SH-SY5Y (cell line): Measurements from ENCODE around the gene ATXN7.

Source experiments
- GATA2 ChIP-seq: IDR thresholded peaks from 2 replicates; pipeline ENCODE4 v1.6.1; 2011; ENCODE audit warnings: mild to moderate bottlenecking, low read depth, low read length
- GATA3 ChIP-seq: IDR thresholded peaks from 2 replicates; pipeline ENCODE4 v1.6.1; 2011; ENCODE audit warnings: low read depth, mild to moderate bottlenecking, low read length, moderate library complexity

ATXN7 gene

DNA sequence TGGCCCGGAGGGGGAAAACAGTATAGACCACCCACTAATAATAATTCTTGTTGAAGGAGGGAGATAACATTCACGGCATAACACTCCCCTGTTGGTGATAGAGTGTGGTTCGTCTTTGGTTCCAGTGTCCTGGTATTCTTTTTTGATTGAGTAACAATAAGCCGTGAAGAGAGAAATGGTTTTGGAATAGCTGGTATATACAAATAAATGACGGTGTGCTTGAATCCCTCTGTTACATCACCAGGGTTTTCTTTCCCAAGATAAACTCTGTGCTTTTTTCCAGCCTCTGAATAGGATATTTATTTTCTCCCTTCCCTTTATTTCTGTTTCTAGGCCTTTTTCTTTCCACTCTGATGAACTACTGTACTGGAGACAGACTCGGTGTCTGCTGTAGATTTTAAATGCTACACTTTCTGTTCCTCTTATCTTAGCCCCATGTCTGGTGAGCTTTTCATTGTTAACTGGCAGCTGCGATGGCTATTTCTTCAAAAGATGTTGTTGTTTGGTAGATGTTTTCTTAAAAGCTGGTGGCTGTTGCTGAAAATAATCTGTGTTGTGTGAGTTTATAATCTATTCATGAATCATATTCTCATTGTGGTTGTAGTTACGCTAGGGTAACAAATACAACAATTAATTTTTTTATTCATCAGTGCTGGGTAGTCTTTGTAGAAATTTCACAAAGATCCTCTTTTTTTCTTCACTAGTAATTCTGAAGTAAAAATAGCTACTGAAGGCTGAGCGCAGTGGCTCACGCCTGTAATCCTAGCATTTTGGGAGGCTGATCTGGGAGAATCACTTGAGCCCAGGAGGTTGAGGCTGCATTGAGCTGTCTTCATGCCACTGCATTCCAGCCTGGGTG is 64.0 kb downstream of the ATXN7 start:
- no peak for TF ChIP-seq GATA2
- no peak for TF ChIP-seq GATA3

DNA sequence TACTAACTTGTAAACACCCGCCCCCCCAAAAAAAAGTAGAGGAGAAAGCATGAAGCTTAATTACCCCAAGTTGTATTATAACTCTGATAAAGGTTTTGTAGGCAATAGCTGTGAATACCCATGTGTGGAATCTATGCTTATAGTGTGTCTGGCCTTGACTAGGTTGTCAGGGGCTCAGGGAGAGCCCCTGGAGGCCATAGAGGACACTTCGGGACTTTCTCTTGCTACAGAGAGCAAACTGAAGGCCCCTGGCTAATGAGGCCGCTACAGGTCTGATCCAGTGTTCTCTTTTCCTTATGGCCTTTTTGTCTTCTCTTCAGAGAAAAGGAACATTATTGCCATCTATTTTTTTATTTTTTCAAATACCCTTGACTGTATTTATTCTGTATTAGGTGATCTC is 67.6 kb downstream of the ATXN7 start:
- TF ChIP-seq GATA3 (no peak), GATA2 (no peak)

DNA sequence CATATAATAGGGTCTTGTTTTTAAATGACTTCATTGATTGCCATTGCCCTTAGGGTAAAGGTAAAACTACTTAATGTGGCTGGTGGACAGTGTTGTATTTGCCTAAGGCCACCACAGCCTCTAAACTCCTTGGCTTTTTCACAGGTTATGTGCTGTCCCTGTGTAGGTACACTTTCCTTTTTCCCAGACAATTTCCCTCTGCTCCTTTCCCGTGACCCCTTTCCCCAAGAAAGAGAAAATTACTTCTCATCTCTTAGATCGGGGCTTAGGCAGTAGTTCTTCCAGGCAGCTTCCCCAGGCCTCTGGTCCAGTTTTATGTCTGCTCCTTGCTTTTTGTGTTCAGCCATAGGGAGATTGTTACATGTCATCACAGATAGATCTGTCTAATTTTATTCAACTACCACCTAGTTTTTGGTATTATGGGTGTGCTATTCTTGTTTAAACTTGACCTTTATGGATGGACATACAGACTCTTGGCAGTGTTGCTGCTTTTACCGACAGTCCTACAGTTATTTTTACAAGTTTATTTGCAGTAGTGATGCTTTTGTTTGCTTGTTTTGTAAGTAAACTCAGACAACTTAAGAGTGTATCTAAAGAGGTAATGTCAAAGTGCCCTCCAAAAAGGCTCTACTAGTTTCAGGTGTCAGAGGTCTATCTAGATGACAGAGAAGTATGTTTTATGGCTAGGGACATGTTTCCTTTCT is 69.0 kb downstream of the ATXN7 start:
- TF ChIP-seq GATA3: no peak
- no peak for TF ChIP-seq GATA2

DNA sequence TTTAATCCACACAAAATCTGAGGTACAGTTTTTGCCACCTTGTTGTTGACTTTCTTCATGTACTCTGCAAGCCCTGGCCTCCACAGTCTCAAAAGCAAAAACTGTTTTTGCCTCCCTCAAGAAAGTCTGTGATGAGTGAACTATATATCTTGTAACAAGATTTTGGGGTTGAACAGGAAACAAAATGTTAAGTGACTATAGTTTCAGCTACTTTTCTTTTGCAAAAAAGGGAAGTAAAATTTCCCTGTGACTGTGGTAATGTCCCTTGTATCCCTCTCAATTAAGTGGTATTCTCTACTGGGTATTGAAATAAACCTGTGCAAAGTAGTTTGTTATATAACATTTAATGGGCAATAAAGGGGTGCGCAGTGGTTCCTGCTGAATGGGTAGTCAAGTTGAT is 69.8 kb downstream of the ATXN7 start:
- TF ChIP-seq GATA2: no peak
- TF ChIP-seq GATA3: no peak

DNA sequence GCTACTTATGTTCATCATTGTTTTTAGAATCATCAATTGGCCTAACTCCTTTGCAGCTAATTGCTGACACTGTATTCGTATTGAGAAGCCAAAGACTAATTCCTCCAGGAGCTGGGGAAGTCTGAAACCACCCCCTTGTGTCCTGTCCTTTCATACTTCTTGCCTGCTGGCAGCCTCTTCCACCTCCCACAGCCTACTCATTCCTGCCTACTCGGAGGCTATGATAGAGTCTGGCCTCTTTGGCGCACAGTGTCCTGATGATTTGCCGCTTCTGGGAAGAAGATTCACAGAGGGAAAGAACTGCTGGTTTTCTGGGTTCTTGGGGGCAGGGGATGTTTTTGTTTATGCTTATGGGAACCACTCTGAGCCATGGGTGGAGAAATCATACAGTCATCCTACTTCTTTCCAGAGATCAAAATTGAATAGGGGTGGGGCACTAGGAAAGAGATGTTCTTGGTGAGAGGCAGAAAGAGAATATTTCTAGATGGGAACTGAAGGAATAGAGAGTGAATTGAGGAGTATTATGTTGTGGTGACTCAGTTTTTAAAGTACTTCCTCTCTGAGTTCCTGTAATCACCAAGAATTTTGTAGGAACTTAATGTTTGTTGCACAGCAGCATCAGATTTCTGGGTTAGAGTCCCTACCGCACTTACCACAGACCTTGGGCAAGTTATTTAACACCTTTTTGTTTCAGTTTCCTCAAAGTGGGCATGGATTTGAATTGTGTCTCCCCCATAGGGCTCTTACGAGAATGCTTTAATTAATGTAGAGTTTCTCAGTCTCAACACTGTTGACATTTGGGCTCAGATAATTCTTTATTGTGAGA is 70.6 kb downstream of the ATXN7 start:
- TF ChIP-seq GATA3 (no peak), GATA2 (no peak)

DNA sequence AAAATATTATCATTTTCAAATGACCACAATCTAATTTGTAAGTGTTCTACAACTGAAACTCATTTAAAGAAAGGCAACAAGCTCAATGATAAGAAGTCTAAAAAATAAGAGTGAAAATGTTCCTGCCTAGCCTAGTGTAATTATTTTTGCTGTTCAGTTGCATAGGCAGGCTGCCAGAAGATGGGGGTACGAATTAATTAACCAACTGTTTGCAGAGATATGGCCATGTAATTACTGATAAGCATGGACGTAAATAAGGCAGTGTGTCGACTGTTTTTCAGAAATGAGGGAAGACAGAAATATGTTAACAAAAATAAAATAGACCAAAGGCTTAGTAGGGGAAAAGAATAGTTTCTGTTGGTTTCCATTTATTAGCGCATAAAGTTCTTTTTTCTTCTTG is 73.3 kb downstream of the ATXN7 start:
- TF ChIP-seq GATA2 (no peak), GATA3 (no peak)

DNA sequence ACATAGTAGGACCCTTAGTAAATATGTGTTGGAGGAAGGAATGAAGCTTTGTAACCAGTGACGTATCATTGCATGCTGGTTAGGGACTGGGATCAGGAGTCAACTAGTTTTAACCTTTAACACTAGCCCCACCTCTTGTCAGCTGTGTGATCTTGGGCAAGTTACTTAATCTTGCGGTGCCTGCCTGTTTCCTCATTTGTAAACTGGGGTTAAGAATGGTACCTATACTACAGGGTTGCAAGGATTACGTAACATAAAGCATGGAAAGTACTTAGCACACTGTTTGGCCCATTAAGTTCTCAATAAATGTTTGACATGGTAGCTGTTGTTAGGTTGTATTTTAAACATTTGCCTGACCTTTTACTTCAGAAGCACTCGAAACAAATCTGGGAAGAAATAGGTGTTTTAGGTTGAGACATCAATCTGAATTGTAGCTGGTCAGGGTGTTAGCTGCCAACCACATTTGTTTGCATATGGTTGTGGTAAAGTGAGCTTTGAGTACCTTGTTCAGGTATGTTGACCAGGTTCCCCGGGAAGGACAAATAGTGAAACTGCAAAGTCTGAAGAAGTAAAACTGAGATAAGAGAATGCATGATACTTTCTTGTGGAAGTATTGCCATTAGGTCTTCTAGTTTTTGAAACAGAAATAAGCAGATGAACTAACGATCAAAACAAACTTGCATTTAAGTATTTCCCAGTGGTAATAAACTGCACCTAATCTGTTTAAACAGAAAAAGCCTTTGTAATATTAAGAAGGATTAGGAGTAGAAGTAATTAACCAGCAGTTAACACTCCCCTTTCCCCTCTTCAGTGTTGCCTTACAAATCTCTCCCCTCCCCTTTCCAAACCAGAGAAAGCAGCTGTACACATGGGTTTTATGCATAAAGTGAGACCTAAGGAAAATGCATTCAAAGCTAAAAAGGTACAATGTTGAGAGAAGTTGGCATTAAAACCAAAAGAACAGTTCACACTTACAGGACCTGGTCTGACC is 74.3 kb downstream of the ATXN7 start:
- TF ChIP-seq GATA2: no peak
- TF ChIP-seq GATA3: no peak

DNA sequence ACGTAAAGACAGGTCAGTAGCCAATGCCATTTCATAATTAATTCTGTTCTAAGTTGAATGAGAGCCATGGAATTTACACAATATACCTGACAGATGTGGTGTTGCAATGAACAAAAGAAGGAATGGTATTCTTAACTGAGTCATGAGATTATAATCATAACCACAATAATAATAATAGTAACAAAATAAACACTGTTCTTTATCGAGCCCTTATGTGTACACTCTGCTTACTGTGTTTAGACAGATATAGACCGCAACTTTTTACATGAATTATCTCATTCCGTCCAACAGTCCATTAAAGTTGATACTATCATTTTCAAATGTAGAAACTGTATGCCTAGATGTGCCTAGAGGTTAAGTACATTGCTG is 76.7 kb downstream of the ATXN7 start:
- TF ChIP-seq GATA2 (no peak), GATA3 (no peak)

DNA sequence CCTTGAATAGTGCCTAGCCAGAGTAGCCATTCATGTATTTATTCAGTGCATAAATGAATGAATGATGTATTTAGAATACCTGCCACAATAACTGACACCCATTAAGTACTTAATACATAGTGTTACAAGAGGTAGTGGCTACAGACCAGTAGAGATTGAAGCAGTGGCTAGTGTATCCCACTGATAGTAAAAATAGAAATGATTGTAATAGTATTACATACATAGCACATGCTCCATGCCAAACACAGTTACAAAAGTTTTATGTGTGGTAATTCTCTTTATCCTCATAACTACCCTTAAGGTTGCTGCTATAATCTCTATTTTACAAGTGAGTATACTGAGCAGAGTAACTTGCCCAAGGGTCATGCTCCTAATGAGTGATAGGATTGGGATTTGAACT is 78.9 kb downstream of the ATXN7 start:
- TF ChIP-seq GATA3 (no peak), GATA2 (no peak)

DNA sequence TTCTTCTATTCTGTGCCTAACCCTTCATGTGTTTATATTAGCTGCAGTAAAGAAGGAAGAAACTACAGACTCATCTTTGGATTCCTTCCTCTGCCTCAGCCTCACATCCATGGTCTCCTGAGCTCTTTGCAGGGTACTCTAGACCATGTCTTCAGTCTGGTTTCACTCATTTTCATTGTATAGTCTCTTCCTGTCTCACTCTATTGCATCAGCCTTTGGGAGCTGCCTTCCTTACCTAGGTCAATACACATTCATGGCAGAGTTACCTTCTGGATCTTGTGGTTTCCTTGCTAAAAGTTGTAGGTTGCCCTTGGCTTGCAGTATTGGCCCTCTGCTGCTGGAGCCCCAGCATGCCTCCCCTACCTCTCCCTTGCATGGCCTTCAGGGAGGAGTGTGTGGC is 80.0 kb downstream of the ATXN7 start:
- TF ChIP-seq GATA2 (no peak), GATA3 (no peak)

DNA sequence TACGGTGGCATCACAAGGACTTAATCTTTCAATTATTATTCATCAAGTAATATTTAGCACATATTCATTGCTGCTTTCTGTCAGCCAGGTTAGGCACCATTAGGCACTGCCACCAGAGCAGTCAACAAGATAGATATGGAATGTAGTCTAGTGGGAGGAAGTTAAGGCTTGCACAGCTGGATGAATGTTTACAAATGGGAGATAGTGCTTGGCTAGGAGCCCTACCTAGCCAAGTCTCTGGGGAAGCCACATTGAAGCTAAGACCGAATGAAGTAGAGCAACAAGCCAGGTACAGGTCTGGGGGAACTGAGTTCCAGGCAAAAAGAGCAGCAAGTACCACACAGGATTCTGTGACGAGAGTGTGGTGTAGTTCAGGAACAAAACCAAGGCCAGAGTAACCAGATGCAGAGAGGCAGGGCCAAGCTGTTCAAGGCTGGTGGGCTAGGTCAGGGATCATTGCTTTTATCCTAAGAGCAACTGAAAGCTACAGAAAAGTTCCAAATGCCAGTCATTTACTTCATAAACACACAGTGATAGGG is 82.0 kb downstream of the ATXN7 start:
- TF ChIP-seq GATA3 (no peak), GATA2 (no peak)

DNA sequence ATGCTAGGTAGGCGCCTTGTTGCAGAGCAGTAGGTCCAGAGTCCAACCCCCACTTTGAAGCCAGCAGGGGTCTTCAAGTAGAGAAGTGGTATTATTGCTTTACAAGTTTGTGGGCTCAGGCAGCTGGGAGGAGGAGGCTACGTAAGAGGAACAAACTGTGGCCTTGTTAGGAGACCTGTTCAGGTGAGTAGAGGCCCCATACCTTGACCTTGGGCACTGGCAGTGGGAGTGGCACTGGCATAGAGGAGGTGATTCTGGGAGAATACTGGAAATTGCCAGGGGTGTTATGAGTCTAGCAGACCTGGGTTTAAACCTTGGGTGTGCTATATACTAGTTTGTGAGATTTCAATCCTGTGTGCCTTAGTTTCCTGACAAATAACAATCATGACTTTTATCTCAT is 83.1 kb downstream of the ATXN7 start:
- TF ChIP-seq GATA3 (no peak), GATA2 (no peak)

DNA sequence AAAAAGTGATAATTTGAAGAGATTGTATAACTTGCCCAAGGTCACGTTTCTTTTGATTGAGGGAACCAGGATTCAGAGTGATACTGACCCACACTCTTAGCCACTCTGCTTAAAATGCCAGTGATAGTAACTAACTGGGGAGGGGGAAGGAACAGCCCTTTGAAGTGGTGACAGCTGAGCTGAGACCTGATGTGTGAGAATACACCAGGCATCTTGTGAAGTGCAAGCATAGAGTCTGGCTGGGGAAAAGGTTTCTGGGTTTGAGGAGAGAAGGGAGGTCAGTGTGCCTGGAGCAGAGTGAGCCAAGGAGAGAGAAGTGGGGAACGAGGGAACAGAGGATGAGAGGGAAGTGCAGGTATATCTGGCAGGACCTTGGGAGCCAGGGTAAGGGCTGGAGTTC is 83.9 kb downstream of the ATXN7 start:
- TF ChIP-seq GATA3: no peak
- no peak for TF ChIP-seq GATA2
